ENCODE data around the gene EXOC4. TPM values are rescaled to one million over a fixed set of nuclear protein-coding genes. Genes with fewer than 3 reads are reported as not detected.

The EXOC4 gene
- total and polyA plus RNA-seq, 2 of the 13 experiments (the other 11 are each of a cell fraction or from before 2014, with no cell fraction given), result 22.5 to 39.0 TPM

DNA sequence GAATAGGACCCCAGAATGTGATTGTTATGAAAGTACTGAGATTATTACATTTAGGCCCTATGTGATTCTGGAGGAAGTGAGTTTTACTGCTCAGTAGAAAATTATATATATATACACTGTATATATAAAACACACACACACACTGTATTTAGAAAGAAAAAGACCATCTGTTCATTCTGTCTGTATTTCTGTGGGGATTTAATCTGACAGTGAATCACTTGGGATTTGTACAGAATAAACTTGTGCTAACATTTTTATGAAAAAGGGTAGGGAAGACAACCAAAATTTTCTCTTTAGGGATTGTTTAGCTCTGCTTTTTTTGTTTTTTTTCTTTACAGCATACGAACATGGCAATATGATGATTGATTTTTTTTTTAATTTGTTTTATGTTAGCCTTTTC, 142.7 kb downstream of the EXOC4 start:
- no peaks in the 10 kb centered on the region for H3K36me3 ChIP-seq (replicated peaks in 1 of 2; ENCODE audit: control insufficient read depth in 1 of 2, insufficient read depth in 2 of 2, low read length in 2 of 2)
- CTCF ChIA-PET (ENCODE audit: low intra/inter-chr PET ratio, low total read pairs), result no interaction called here
- TF ChIP-seq, protein P1, sequence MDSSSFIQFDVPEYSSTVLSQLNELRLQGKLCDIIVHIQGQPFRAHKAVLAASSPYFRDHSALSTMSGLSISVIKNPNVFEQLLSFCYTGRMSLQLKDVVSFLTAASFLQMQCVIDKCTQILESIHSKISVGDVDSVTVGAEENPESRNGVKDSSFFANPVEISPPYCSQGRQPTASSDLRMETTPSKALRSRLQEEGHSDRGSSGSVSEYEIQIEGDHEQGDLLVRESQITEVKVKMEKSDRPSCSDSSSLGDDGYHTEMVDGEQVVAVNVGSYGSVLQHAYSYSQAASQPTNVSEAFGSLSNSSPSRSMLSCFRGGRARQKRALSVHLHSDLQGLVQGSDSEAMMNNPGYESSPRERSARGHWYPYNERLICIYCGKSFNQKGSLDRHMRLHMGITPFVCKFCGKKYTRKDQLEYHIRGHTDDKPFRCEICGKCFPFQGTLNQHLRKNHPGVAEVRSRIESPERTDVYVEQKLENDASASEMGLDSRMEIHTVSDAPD (CRISPR knock-in tag; IDR thresholded peaks at IDR 0.05), result no peak
- no peak for TF ChIP-seq ZNF124 (CRISPR knock-in tag; IDR thresholded peaks at IDR 0.05)
- TF ChIP-seq NR2F6 (IDR thresholded peaks at IDR 0.05), result no peak
- no peak for TF ChIP-seq NR2F6 (CRISPR knock-in tag; IDR thresholded peaks at IDR 0.05)
- TF ChIP-seq ZNF207 (IDR thresholded peaks at IDR 0.05; ENCODE audit: borderline replicate concordance), result no peak
- no peak for TF ChIP-seq HOXA7 (CRISPR knock-in tag; IDR thresholded peaks at IDR 0.05)
- TF ChIP-seq HHEX (CRISPR knock-in tag; IDR thresholded peaks at IDR 0.05), result no peak
- TF ChIP-seq, protein P2, sequence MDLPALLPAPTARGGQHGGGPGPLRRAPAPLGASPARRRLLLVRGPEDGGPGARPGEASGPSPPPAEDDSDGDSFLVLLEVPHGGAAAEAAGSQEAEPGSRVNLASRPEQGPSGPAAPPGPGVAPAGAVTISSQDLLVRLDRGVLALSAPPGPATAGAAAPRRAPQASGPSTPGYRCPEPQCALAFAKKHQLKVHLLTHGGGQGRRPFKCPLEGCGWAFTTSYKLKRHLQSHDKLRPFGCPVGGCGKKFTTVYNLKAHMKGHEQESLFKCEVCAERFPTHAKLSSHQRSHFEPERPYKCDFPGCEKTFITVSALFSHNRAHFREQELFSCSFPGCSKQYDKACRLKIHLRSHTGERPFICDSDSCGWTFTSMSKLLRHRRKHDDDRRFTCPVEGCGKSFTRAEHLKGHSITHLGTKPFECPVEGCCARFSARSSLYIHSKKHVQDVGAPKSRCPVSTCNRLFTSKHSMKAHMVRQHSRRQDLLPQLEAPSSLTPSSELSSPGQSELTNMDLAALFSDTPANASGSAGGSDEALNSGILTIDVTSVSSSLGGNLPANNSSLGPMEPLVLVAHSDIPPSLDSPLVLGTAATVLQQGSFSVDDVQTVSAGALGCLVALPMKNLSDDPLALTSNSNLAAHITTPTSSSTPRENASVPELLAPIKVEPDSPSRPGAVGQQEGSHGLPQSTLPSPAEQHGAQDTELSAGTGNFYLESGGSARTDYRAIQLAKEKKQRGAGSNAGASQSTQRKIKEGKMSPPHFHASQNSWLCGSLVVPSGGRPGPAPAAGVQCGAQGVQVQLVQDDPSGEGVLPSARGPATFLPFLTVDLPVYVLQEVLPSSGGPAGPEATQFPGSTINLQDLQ (CRISPR knock-in tag; IDR thresholded peaks at IDR 0.05), result no peak
- no peak for TF ChIP-seq ZNF33A (CRISPR knock-in tag; IDR thresholded peaks at IDR 0.05; ENCODE audit: borderline replicate concordance)
- TF ChIP-seq, protein P3, sequence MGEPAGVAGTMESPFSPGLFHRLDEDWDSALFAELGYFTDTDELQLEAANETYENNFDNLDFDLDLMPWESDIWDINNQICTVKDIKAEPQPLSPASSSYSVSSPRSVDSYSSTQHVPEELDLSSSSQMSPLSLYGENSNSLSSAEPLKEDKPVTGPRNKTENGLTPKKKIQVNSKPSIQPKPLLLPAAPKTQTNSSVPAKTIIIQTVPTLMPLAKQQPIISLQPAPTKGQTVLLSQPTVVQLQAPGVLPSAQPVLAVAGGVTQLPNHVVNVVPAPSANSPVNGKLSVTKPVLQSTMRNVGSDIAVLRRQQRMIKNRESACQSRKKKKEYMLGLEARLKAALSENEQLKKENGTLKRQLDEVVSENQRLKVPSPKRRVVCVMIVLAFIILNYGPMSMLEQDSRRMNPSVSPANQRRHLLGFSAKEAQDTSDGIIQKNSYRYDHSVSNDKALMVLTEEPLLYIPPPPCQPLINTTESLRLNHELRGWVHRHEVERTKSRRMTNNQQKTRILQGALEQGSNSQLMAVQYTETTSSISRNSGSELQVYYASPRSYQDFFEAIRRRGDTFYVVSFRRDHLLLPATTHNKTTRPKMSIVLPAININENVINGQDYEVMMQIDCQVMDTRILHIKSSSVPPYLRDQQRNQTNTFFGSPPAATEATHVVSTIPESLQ (CRISPR knock-in tag; conservative IDR thresholded peaks at IDR 0.05), result no peak
- TF ChIP-seq, protein P4, sequence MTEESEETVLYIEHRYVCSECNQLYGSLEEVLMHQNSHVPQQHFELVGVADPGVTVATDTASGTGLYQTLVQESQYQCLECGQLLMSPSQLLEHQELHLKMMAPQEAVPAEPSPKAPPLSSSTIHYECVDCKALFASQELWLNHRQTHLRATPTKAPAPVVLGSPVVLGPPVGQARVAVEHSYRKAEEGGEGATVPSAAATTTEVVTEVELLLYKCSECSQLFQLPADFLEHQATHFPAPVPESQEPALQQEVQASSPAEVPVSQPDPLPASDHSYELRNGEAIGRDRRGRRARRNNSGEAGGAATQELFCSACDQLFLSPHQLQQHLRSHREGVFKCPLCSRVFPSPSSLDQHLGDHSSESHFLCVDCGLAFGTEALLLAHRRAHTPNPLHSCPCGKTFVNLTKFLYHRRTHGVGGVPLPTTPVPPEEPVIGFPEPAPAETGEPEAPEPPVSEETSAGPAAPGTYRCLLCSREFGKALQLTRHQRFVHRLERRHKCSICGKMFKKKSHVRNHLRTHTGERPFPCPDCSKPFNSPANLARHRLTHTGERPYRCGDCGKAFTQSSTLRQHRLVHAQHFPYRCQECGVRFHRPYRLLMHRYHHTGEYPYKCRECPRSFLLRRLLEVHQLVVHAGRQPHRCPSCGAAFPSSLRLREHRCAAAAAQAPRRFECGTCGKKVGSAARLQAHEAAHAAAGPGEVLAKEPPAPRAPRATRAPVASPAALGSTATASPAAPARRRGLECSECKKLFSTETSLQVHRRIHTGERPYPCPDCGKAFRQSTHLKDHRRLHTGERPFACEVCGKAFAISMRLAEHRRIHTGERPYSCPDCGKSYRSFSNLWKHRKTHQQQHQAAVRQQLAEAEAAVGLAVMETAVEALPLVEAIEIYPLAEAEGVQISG (CRISPR knock-in tag; IDR thresholded peaks at IDR 0.05), result no peak
- no peak for TF ChIP-seq KDM2A (CRISPR knock-in tag; IDR thresholded peaks at IDR 0.05; ENCODE audit: borderline replicate concordance, low read depth)
- TF ChIP-seq, protein P5, sequence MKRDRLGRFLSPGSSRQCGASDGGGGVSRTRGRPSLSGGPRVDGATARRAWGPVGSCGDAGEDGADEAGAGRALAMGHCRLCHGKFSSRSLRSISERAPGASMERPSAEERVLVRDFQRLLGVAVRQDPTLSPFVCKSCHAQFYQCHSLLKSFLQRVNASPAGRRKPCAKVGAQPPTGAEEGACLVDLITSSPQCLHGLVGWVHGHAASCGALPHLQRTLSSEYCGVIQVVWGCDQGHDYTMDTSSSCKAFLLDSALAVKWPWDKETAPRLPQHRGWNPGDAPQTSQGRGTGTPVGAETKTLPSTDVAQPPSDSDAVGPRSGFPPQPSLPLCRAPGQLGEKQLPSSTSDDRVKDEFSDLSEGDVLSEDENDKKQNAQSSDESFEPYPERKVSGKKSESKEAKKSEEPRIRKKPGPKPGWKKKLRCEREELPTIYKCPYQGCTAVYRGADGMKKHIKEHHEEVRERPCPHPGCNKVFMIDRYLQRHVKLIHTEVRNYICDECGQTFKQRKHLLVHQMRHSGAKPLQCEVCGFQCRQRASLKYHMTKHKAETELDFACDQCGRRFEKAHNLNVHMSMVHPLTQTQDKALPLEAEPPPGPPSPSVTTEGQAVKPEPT (CRISPR knock-in tag; IDR thresholded peaks at IDR 0.05; ENCODE audit: low read depth), result no peak
- TF ChIP-seq TARDBP (CRISPR knock-in tag; IDR thresholded peaks at IDR 0.05), result no peak
- no peak for TF ChIP-seq MTF2 (CRISPR knock-in tag; IDR thresholded peaks at IDR 0.05; ENCODE audit: borderline replicate concordance)

More for the DNA sequence above, 142.7 kb downstream of the EXOC4 start:
- in situ Hi-C loops (cut with HindIII; ENCODE audit: extremely low pct_ligation_motif_present, low pct_unique_long_range_greater_than_20kb), result no loop called here
- DNase-seq (ENCODE audit: low spot score) (no peak), FAIRE-seq (no peak), ATAC-seq (no peak)
- 93% methylated on average over 1 of the region's 1 CpG for WGBS (ENCODE audit: low lambda C conversion rate)
- intact Hi-C loops (cut with micrococcal nuclease; ENCODE audit: unreplicated experiment), result no loop called here
- Histone ChIP-seq H3K27me3 (ENCODE audit: control insufficient read depth in 1 of 2, insufficient read depth in 2 of 2, low read length in 2 of 2) (no peaks in the 10 kb centered on the region), H4K20me1 (ENCODE audit: insufficient read depth, low read length) (no peaks in the 10 kb centered on the region), H3K4me2 (ENCODE audit: low read depth, low read length) (no peak overlapping the region), H3K4me1 (ENCODE audit: insufficient read depth, low read length) (no peaks in the 10 kb centered on the region), H3K9me3 (ENCODE audit: low read length) (no peaks in the 10 kb centered on the region), H3K4me3 (replicated peaks in 1 of 3; ENCODE audit: insufficient read depth in 1 of 3, low read depth in 2 of 3, low read length in 3 of 3) (no peak overlapping the region), H3K27ac (ENCODE audit: extremely low read length, insufficient read depth, low read length) (no peak overlapping the region), H3K79me2 (ENCODE audit: insufficient read depth, low read length) (no peaks in the 10 kb centered on the region), H3K9ac (ENCODE audit: insufficient read depth, low read depth, low read length) (no peak overlapping the region), H2AFZ (ENCODE audit: low read length) (no peak overlapping the region)
- POLR2A ChIA-PET, result no interaction called here
- no TSS peak for BruUV-seq (replicated peaks)

Measured in HepG2 (cell line).